Left renal pelvis (tissue), 4 donors: ENCODE data around the gene SRPK2. TPM values are rescaled to one million over a fixed set of nuclear protein-coding genes. Genes with fewer than 3 reads are reported as not detected.

Source experiments
- DNase-seq, 4 donors: peaks; one replicate each; pipeline ENCODE4 v3.0.0-alpha.2; 2013; ENCODE audit warnings: low read depth in 4 of 4, low spot score in 3 of 4
- polyA plus RNA-seq, 4 donors: library from polyadenylated mRNA; unstranded; fragments of 120-200 nt; gene quantifications; one replicate each; pipeline ENCODE4 v1.2.1, GENCODE V29; 2013; ENCODE audit not compliant: insufficient read length in 4 of 4

SRPK2 gene
- polyA plus RNA-seq, 4 donors, result 49.2 to 67.3 (median 56.3) TPM

DNA sequence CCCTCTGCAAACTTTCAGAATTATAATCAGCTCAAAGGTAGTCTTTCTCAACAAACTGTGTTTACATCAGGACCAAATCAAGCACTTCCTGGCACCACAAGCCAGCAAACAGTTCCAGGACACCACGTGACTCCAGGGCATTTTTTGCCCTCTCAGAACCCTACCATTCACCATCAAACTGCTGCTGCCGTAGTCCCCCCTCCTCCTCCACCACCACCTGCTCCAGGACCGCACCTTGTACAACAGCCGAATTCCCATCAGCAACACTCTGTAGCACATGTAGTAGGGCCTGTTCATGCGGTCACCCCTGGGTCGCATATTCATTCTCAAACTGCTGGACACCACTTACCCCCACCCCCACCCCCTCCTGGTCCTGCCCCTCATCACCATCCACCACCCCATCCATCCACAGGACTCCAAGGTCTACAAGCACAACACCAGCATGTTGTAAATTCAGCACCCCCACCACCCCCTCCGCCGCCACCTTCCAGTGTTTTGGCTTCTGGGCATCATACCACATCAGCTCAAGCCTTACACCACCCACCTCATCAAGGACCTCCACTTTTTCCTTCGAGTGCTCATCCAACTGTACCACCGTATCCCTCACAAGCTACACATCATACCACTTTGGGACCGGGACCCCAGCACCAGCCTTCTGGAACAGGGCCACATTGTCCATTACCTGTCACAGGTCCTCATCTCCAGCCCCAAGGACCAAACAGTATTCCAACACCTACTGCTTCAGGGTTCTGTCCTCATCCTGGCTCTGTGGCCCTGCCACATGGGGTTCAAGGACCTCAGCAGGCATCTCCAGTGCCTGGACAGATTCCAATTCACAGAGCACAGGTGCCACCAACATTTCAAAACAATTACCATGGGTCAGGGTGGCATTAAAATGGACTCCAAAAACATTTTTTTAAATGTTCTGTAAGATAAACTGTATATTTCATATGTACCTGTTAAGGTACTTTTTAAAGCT, 276.0 kb downstream of the SRPK2 start:
- DNase-seq, result no peak

DNA sequence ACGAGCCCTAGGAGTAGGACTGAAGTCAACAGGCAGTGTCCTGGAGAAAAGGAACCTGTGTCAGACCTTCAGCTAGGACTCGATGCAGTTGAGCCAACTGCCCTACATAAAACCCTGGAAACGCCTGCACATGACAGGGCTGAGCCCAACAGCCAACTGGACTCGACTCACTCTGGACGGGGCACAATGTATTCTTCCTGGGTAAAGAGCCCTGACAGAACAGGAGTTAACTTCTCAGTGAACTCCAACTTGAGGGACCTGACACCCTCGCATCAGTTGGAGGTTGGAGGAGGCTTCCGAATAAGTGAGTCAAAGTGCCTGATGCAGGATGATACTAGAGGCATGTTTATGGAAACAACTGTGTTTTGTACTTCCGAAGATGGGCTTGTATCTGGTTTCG, 281.3 kb downstream of the SRPK2 start:
- DNase-seq, result no peak

- no peak for DNase-seq
These were observed 282.2 kb downstream of the SRPK2 start for GRCh38 chr7:105106473-105106872.

- no peak for DNase-seq
These were observed 283.1 kb downstream of the SRPK2 start for GRCh38 chr7:105105579-105105978.

- DNase-seq, result no peak
These were observed 286.0 kb downstream of the SRPK2 start for GRCh38 chr7:105102557-105103352.

- DNase-seq, result no peak
These were observed 286.9 kb downstream of the SRPK2 start for GRCh38 chr7:105101864-105102263.

DNA sequence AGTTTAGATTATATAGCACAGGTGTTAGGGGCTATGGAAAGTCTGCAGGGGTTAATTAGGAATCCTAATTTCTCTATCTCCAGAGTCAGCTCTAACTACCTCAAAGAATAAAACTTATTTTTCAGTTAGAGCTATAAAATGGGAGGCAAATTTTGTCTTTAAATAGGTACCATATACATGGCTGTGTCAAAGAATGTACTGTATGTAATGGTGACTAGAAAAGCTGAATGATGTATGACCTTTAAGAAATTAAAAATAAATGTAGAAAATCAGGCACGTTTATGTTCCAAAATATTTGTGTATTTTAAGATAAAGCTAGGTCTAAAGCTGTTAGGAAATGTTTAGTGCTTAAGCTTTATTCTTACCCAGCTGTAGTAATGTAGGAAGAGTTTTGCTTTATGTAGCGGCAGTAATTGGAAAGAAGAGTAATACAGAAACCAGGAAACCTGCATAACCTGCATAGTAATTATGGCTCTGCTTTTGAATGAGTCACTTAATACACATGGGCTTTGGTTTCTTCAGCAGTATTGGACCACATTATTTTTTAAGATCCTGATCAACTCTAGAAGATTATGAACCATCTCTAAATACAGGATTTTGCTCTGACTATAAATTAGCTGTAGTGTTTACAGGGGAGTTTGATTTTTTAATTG, 289.7 kb downstream of the SRPK2 start:
- no peak for DNase-seq

DNA sequence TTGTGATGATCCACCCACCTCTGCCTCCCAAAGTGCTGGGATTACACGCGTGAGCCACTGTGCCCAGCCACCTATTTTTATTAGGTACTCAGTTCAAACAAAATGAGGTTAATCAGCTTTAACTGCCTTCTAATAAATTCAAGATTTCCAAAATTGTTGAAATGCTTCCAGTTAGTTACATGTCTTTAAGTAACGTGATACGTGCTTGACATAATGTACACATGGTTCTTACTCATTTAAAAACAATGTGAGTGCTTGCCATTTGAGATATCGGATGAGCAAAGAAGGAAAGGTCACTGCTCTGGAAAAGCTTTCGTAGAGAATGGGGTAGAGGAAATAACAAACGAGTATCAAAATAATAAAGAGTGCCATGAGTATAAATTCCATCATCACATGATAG, 291.1 kb downstream of the SRPK2 start:
- DNase-seq, result no peak

GRCh38 chr7:105096306-105096705, 292.4 kb downstream of the SRPK2 start:
- DNase-seq, result no peak

GRCh38 chr7:105094966-105095365, 293.8 kb downstream of the SRPK2 start:
- no peak for DNase-seq

DNA sequence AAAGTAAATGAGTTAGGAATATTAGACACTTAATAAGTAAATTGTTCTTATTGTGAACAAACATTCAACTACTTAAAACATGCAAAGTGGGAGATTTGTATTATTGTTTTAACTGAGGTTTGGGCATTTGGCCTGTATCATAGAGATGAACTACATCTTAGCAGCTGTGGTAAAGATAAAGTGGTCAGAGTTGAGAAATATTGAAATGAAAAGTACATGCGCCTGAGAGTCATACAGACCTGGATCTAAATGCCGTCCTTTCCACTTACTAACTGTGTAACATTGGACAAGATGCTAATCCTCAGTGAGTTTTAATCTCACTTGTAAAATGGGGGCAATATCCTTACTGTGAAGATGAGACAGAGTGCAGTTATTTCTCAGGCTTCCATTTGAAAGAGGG, 300.3 kb downstream of the SRPK2 start:
- DNase-seq, result no peak

GRCh38 chr7:105087981-105088380, 300.7 kb downstream of the SRPK2 start:
- no peak for DNase-seq

DNA sequence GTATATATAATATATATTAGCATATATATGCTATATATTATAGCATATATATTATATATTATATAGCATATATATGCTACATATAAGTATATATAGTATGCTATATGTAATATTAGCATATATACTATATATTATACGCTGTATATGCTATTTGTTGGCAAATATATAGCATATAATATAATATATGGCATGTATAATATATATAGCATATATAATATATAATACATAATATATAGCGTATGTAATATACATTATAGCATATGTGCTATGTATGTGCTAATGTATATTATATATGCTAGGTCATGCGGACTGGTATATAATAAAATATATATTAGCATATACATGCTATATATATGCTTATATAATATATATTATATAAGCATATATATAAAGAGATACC, 301.9 kb downstream of the SRPK2 start:
- DNase-seq, result no peak

GRCh38 chr7:105084581-105084980, 304.1 kb downstream of the SRPK2 start:
- DNase-seq, result no peak

DNA sequence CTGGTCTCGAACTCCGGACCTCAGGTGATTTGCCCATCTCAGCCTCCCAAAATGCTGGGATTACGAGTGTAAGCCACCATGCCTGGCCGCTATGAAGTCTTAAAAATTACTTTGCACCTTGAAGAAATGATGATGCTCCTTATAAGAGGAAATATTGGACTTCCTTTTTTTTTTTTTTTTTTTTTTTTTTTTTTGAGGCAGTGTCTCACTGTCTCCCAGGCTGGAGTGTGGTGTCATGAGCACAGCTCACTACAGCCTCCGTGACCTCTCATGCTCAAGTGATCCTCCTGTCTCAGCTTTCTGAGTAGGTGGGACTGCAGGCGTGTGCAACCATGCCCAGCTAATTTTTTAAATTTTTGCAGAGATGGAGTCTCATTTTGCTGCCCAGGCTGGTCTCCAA, 309.4 kb downstream of the SRPK2 start:
- DNase-seq, result no peak

GRCh38 chr7:105073143-105073542, 315.6 kb downstream of the SRPK2 start:
- DNase-seq, result no peak

- DNase-seq, result no peak
These were observed 319.8 kb downstream of the SRPK2 start for GRCh38 chr7:105068886-105069285.

- DNase-seq, result no peak
These were observed 321.0 kb downstream of the SRPK2 start for GRCh38 chr7:105067691-105068090.
